ENCODE data around the gene TLCD4. TPM values are rescaled to one million over a fixed set of nuclear protein-coding genes. Genes with fewer than 3 reads are reported as not detected.
A peak's percentile ranks its signal among the peaks of the same experiment; 100 is the strongest.

The TLCD4 gene
- total and polyA plus RNA-seq, 10 of the 15 experiments (the other 5 are each of a cell fraction or from before 2014, with no cell fraction given) = under 0.01 to 0.10 (median 0.04) TPM; not detected in 5

- TF ChIP-seq PBX3 (IDR thresholded peaks at IDR 0.05; ENCODE audit: insufficient replicate concordance, low read depth, low read length) (no peak), SIX5 (IDR thresholded peaks at IDR 0.05; ENCODE audit: low read depth, low read length, severe bottlenecking) (peak; percentile 87), NFYA (IDR thresholded peaks at IDR 0.05; ENCODE audit: borderline replicate concordance, low read depth, low read length) (no peak), WRNIP1 (IDR thresholded peaks at IDR 0.05; ENCODE audit: borderline replicate concordance, low read depth, low read length) (no peak), CTCF (IDR thresholded peaks at IDR 0.05 in 2 of 3, conservative IDR thresholded peaks at IDR 0.05 in 1 of 3; ENCODE audit: control insufficient read depth in 2 of 3, extremely low read depth in 1 of 3, insufficient read depth in 1 of 3, low read depth in 3 of 3, low read length in 3 of 3) (no peak), PAX8 (IDR thresholded peaks at IDR 0.05) (no peak), NFIC (IDR thresholded peaks at IDR 0.05; ENCODE audit: low read depth, low read length) (no peak), BRCA1 (IDR thresholded peaks at IDR 0.05; ENCODE audit: low read depth, low read length) (no peak), JUNB (IDR thresholded peaks at IDR 0.05) (no peak), RAD21 (IDR thresholded peaks at IDR 0.05; ENCODE audit: insufficient read depth, low read depth, low read length) (no peak), MLLT1 (IDR thresholded peaks at IDR 0.05) (peak; percentile 43; the same call in 1 of the 2 replicates), GABPA (IDR thresholded peaks at IDR 0.05; ENCODE audit: low read depth) (peak; percentile 64), ETV6 (conservative IDR thresholded peaks at IDR 0.05 in 1 of 2, IDR thresholded peaks at IDR 0.05 in 1 of 2; ENCODE audit: borderline replicate concordance in 1 of 2, low read depth in 1 of 2) (no peak), NR2F1 (conservative IDR thresholded peaks at IDR 0.05) (peak; percentile 49; the same call in 1 of the 2 replicates), ATF3 (IDR thresholded peaks at IDR 0.05; ENCODE audit: borderline replicate concordance, extremely low read depth, low read depth, low read length) (no peak; the same call in 1 of the 2 replicates), MYB (IDR thresholded peaks at IDR 0.05; ENCODE audit: borderline replicate concordance, low read depth, low read length) (no peak), SP1 (IDR thresholded peaks at IDR 0.05; ENCODE audit: low read depth, low read length) (peak; percentile 16), STAT1 (conservative IDR thresholded peaks at IDR 0.05) (0 out of 2 replicates have a peak, but pooled peaks have one; percentile 65), CBX3 (IDR thresholded peaks at IDR 0.05; ENCODE audit: borderline replicate concordance, low read depth) (no peak), SREBF1 (IDR thresholded peaks at IDR 0.05; ENCODE audit: low read length) (peak; percentile 76), IRF4 (IDR thresholded peaks at IDR 0.05; ENCODE audit: low read depth, low read length) (no peak), ATF7 (IDR thresholded peaks at IDR 0.05; ENCODE audit: low read depth) (peak; percentile 22; the same call in 1 of the 2 replicates)
- TF ChIP-seq, protein P1, sequence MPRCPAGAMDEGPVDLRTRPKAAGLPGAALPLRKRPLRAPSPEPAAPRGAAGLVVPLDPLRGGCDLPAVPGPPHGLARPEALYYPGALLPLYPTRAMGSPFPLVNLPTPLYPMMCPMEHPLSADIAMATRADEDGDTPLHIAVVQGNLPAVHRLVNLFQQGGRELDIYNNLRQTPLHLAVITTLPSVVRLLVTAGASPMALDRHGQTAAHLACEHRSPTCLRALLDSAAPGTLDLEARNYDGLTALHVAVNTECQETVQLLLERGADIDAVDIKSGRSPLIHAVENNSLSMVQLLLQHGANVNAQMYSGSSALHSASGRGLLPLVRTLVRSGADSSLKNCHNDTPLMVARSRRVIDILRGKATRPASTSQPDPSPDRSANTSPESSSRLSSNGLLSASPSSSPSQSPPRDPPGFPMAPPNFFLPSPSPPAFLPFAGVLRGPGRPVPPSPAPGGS (IDR thresholded peaks at IDR 0.05; ENCODE audit: borderline replicate concordance, insufficient read depth, low read depth, low read length, poor library complexity, severe bottlenecking) = no peak
Observed at GRCh38 chr1:95072532-95073419, 44.4 kb upstream of the TLCD4 start, which contains the start of gene ALG14 (continued).

Measured in GM12878 (cell line).